Mucosa of descending colon (tissue), 3 donors: Measurements from ENCODE around the gene WDFY4. TPM values are rescaled to one million over a fixed set of nuclear protein-coding genes. Genes with fewer than 3 reads are reported as not detected.

Source experiments
- ATAC-seq: fragments of 200-7000 bp; cut with Tn5 transposase; one replicate; pipeline ENCODE4 v1.9.1; 2020; ENCODE audit warnings: mild to moderate bottlenecking, moderate library complexity
- DNase-seq, 3 donors: peaks; one replicate each; pipeline ENCODE4 v3.0.0-alpha.2; 2020
- H3K36me3 ChIP-seq: fragments of 200-600 bp; one replicate; pipeline ENCODE4 v1.8.0; 2021; ENCODE audit warnings: low read depth, mild to moderate bottlenecking
- H3K4me1 ChIP-seq: fragments of 200-600 bp; one replicate; pipeline ENCODE4 v1.8.0; 2021; ENCODE audit warnings: low read depth, mild to moderate bottlenecking
- H3K4me3 ChIP-seq: fragments of 200-600 bp; one replicate; pipeline ENCODE4 v1.8.0; 2021; ENCODE audit warnings: mild to moderate bottlenecking
- H3K9me3 ChIP-seq: fragments of 200-600 bp; one replicate; pipeline ENCODE4 v1.8.0; 2021; ENCODE audit warnings: mild to moderate bottlenecking
- CTCF ChIP-seq: fragments of 200-600 bp; IDR thresholded peaks from one replicate; pipeline ENCODE4 v1.8.0; 2022; ENCODE audit warnings: antibody characterized with exemption, mild to moderate bottlenecking
- intact Hi-C, 2 donors: fragments of 100-400 bp; cut with DNase I in 1 of 2; cut with micrococcal nuclease in 1 of 2; formaldehyde crosslinking; loops; one replicate each; pipeline versions ENCODE4 v1.11.0 to v1.11.1; 2022; cut with DNase I, micrococcal nuclease
- total RNA-seq, 3 donors: library from RNA; stranded (reverse); fragmentation: NEBNext Ultra II Directional in 2 of 3; extraction: Animal tissue kit (Norgen Biotek cat#: 25700) in 2 of 3; gene quantifications; one replicate each; pipeline versions ENCODE4 v1.2.1 to v1.2.4, GENCODE V29; 2021 to 2023
- donor health status: DM: no; HTN: no; CAD: no; lungs with moderate emphysema.
- donor health status: DM: no; HTN: no; CAD: no.
- donor health status: DM: no; HTN: yes; CAD: no.

The WDFY4 gene
- total RNA-seq, 3 donors from 2014 or later, result 2.1 to 3.3 (median 2.2) TPM

DNA sequence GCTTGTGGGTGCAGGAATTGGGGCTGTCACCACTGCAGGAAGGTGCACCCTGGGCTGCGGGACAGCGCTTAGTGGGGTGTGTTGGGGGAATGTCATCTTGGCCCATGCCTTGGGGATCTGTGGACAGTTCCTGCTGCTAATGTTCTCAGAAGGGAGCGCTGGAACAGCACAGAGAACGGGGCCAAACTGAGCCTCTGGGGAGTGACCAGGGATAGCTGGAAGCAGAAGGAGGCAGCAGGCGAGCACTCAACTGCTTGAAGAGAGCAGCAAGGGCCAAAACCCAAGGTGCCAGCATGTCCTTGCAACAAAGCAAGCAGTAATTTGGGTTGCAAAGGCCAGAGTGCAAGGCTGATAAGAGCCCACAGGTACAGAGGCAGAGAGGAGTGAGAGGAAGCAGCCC lies 31.3 kb upstream of the WDFY4 start:
- peaks cover 14% of the 10 kb centered on the region for H3K4me1 ChIP-seq
- DNase-seq (no peak), ATAC-seq (no peak)
- intact Hi-C loops, result loop anchor here in 1 of 2 donors (10.0 kb wide), 1 partner anchor 99 kb away; no protein-coding TSS in a partner anchor
- H3K4me3 ChIP-seq, result no peak overlapping the region
- H3K36me3 ChIP-seq, result no peaks in the 10 kb centered on the region
- TF ChIP-seq CTCF, result no peak
- no peaks in the 10 kb centered on the region for H3K9me3 ChIP-seq

- Histone ChIP-seq H3K9me3 (no peaks in the 10 kb centered on the region), H3K4me1 (peaks cover 14% of the 10 kb centered on the region), H3K4me3 (no peak overlapping the region), H3K36me3 (no peaks in the 10 kb centered on the region)
- TF ChIP-seq CTCF, result no peak
- no peak for ATAC-seq
- intact Hi-C loops, result loop anchor here in 1 of 2 donors (10.0 kb wide), 1 partner anchor 99 kb away; no protein-coding TSS in a partner anchor
- DNase-seq, result no peak
These were observed 30.6 kb upstream of the WDFY4 start for GRCh38 chr10:48653944-48654698.

- no peak overlapping the region for H3K4me3 ChIP-seq
- no peak for TF ChIP-seq CTCF
- H3K4me1 ChIP-seq, result peaks cover 14% of the 10 kb centered on the region
- peak; percentile 70 for ATAC-seq
- DNase-seq, result peak; percentile 53 to 77 (median 71)
- H3K9me3 ChIP-seq, result no peaks in the 10 kb centered on the region
- intact Hi-C loops, result loop anchor here in 1 of 2 donors (10.0 kb wide), 1 partner anchor 101 kb away; no protein-coding TSS in a partner anchor
- no peaks in the 10 kb centered on the region for H3K36me3 ChIP-seq
These were observed 29.0 kb upstream of the WDFY4 start for GRCh38 chr10:48655411-48656240.

DNA sequence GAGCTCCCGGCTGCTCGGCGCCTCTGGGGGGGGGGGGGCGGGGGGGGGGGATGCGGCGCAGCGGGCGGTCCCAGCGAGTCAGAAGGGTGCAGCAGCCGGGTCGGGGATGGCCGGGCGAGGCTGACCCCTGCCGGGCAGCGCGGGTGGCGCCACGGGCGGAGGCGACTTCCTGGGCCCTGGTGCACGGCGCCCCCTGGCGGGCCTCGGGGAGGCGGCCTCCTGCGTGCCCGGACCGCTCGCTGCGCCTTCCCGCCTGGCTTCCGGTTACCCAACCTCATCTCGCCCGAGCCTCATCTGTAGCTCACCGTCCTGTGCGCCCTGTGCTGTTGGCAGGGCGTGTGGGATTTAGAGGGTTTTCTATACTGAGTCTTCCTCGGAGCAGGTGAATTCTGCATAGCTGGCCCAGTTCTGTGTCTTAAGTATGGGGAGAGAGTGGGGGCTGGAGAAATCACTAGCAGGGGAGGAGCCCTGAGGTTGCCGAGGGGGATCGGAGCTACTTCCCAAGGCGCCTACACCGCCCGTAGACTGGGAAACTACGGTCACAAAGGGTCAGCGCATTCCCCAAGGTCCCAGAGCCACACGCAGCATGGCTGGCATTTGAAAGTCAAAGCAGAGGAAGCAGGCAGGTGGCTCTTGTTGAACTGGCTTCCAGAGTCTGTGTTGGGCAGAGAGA lies 28.3 kb upstream of the WDFY4 start:
- Histone ChIP-seq H3K9me3 (no peaks in the 10 kb centered on the region), H3K4me1 (peaks cover 14% of the 10 kb centered on the region), H3K36me3 (no peaks in the 10 kb centered on the region), H3K4me3 (no peak overlapping the region)
- TF ChIP-seq CTCF, result peak; percentile 96
- peak; percentile 97 for ATAC-seq
- intact Hi-C loops, result loop anchor here in 1 of 2 donors (10.0 kb wide), 1 partner anchor 102 kb away; no protein-coding TSS in a partner anchor
- DNase-seq, result peak; percentile 92 to 94 (median 93)

DNA sequence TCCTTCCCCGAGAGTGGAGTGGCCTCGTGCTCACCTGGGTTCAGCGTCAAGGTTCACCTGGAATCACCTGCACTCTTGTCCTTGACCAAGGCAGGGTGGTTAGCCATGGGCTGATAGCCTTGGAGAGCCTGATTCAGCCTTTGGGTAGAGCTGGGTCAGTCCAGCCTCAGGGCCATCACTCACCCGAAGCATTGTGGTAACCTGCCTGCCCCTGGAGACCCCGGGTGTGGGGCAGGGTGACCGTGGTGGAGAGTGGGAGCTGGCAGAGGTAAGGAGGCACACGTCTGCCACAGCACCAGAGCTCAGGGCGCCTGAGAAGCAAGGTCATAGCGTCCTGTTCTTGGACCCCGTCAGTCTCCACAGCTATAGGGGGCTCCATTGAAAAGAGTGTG lies 27.8 kb upstream of the WDFY4 start:
- Histone ChIP-seq H3K4me1 (peaks cover 14% of the 10 kb centered on the region), H3K36me3 (no peaks in the 10 kb centered on the region), H3K9me3 (no peaks in the 10 kb centered on the region), H3K4me3 (no peak overlapping the region)
- DNase-seq (peak in 1 of 3 donors; percentile 29), ATAC-seq (no peak)
- TF ChIP-seq CTCF, result no peak
- intact Hi-C loops, result loop anchor here in 1 of 2 donors (10.0 kb wide), 1 partner anchor 102 kb away; no protein-coding TSS in a partner anchor
